Endothelial cell of umbilical vein (primary cell): ENCODE measurements around the gene GPR61. TPM values are rescaled to one million over a fixed set of nuclear protein-coding genes. Genes with fewer than 3 reads are reported as not detected.

Experiments used
- BruUV-seq: library from RNA; stranded (reverse); fragments of 400-500 nt; replicated peaks from 2 replicates; lab custom pipeline; 2021; lab: Mats Ljungman, UMichigan
- CTCF ChIA-PET: fragments of 300-600, 350-600 bp; sonication (Branson Sonifier 250); formaldehyde crosslinking; loops from one replicate; lab custom pipeline; 2021; ENCODE audit warnings: antibody characterized with exemption, inconsistent platforms; lab: Charles Lee
- POLR2A ChIA-PET: fragments of 300-600, 350-600 bp; sonication (Branson Sonifier 250); formaldehyde crosslinking; loops from one replicate; lab custom pipeline; 2021; ENCODE audit warnings: antibody characterized with exemption, inconsistent platforms; lab: Charles Lee
- DNase-seq: peaks from one replicate; pipeline ENCODE4 v3.0.0-alpha.2; 2011; ENCODE audit warnings: low read depth, low spot score
- FAIRE-seq: peaks from 2 replicates; lab custom pipeline; 2011; peaks lifted over from hg19 to GRCh38; lab: Jason Lieb, UNC
- H2AFZ ChIP-seq: 2 replicates; pipeline ENCODE4 v1.6.0; 2012; ENCODE audit warnings: low read depth, low read length, control low read depth, inconsistent platforms
- H3K27ac ChIP-seq: 2 replicates; pipeline ENCODE4 v1.5.1; 2011; ENCODE audit warnings: low read depth, mild to moderate bottlenecking, control low read depth, low read length, moderate library complexity; ENCODE audit not compliant: insufficient read depth
- H3K27me3 ChIP-seq, 2 experiments: 2 replicates each; pipeline versions ENCODE4 v1.6.0 to v1.6.1; 2011; ENCODE audit warnings: low read length in 2 of 2, mixed read lengths in 1 of 2; ENCODE audit not compliant: control insufficient read depth in 2 of 2, insufficient read depth in 2 of 2
- H3K36me3 ChIP-seq, 2 experiments: 2 replicates in 1 of 2; 3 replicates in 1 of 2; pipeline ENCODE4 v1.5.1; 2011; ENCODE audit warnings: low read length in 2 of 2, mild to moderate bottlenecking in 1 of 2, moderate library complexity in 1 of 2; ENCODE audit not compliant: control insufficient read depth in 2 of 2, insufficient read depth in 2 of 2; ENCODE audit errors: extremely low read depth in 1 of 2
- H3K4me1 ChIP-seq: 3 replicates; pipeline ENCODE4 v1.5.1; 2011; ENCODE audit warnings: mild to moderate bottlenecking, low read length; ENCODE audit not compliant: control insufficient read depth, insufficient read depth; ENCODE audit errors: extremely low read depth
- H3K4me2 ChIP-seq: 2 replicates; pipeline ENCODE4 v1.6.1; 2011; ENCODE audit warnings: low read length, control low read depth, mixed read lengths; ENCODE audit not compliant: insufficient read depth
- H3K4me3 ChIP-seq, 3 experiments: fragments of 200-600 bp in 1 of 3; sonication (generic), shearing (Covaris generic) in 1 of 3; replicated peaks in 1 of 3; 2 replicates each; pipeline ENCODE4 v1.5.1; 2011 to 2016; ENCODE audit warnings: control low read depth in 3 of 3, low read length in 3 of 3, mild to moderate bottlenecking in 2 of 3, inconsistent platforms in 1 of 3, low read depth in 1 of 3, moderate library complexity in 1 of 3; ENCODE audit not compliant: insufficient read depth in 1 of 3
- H3K79me2 ChIP-seq: 2 replicates; pipeline ENCODE4 v1.6.0; 2012; ENCODE audit warnings: low read length, inconsistent platforms; ENCODE audit not compliant: control insufficient read depth, insufficient read depth
- H3K9ac ChIP-seq: replicated peaks from 2 replicates; pipeline ENCODE3; 2011; ENCODE audit warnings: low read length, control low read depth; ENCODE audit not compliant: insufficient read depth; ENCODE audit errors: extremely low read depth
- H3K9me1 ChIP-seq: replicated peaks from 3 replicates; pipeline ENCODE4 v1.6.0; 2011; ENCODE audit warnings: mild to moderate bottlenecking, low read length; ENCODE audit not compliant: control insufficient read depth, insufficient read depth; ENCODE audit errors: extremely low read depth
- H3K9me3 ChIP-seq: replicated peaks from 2 replicates; pipeline ENCODE4 v1.5.1; 2012; ENCODE audit warnings: low read length, inconsistent platforms; ENCODE audit not compliant: control insufficient read depth, insufficient read depth
- H4K20me1 ChIP-seq: replicated peaks from 2 replicates; pipeline ENCODE3; 2011; ENCODE audit warnings: mild to moderate bottlenecking, low read length; ENCODE audit not compliant: control insufficient read depth, insufficient read depth; ENCODE audit errors: extremely low read depth
- CTCF ChIP-seq, 2 donors: IDR thresholded peaks; 1 replicate in 1 of 2; 2 replicates in 1 of 2; pipeline ENCODE4 v1.5.1; 2011; ENCODE audit warnings: low read length in 2 of 2, mild to moderate bottlenecking in 2 of 2, moderate library complexity in 2 of 2, control low read depth in 1 of 2, inconsistent platforms in 1 of 2, low read depth in 1 of 2; ENCODE audit not compliant: insufficient read depth in 1 of 2; ENCODE audit errors: extremely low read depth in 1 of 2
- EZH2 ChIP-seq: IDR thresholded peaks from 2 replicates; pipeline ENCODE4 v1.6.1; 2012; ENCODE audit warnings: borderline replicate concordance, low read depth, mild to moderate bottlenecking, moderate library complexity, low read length, inconsistent platforms; ENCODE audit not compliant: severe bottlenecking
- GATA2 ChIP-seq: IDR thresholded peaks from 2 replicates; pipeline ENCODE4 v1.7.0; 2011; ENCODE audit warnings: low read depth, mild to moderate bottlenecking, moderate library complexity, mixed read lengths, low read length; ENCODE audit not compliant: insufficient read length, insufficient read depth
- JUN ChIP-seq: IDR thresholded peaks from 2 replicates; pipeline ENCODE4 v1.6.1; 2011; ENCODE audit warnings: borderline replicate concordance, low read depth; ENCODE audit not compliant: insufficient read length, insufficient read depth
- MYC ChIP-seq: IDR thresholded peaks from one replicate; pipeline ENCODE4 v1.6.1; 2011; ENCODE audit warnings: mild to moderate bottlenecking, low read depth, low read length
- POLR2A ChIP-seq: IDR thresholded peaks from 2 replicates; pipeline ENCODE4 v1.6.1; 2012; ENCODE audit warnings: low read depth, mild to moderate bottlenecking, control low read depth, low read length
- dilution Hi-C: fragments of 300-500 bp; cut with MboI; formaldehyde crosslinking; loops from one replicate; pipeline ENCODE4 v1.15.0; 2019; ENCODE audit warnings: low sequenced_read_pairs; ENCODE audit not compliant: extremely low pct_ligation_motif_present
- intact Hi-C: fragments of 100-400 bp; cut with micrococcal nuclease; formaldehyde crosslinking; loops from one replicate; pipeline ENCODE4 v1.10.0; 2022
- polyA plus RNA-seq, 4 experiments: library from polyadenylated mRNA; depleted of rRNA in 3 of 4; stranded (reverse) in 3 of 4; unstranded in 1 of 4; fragments of >200 nt; gene quantifications; 2 replicates each; pipeline versions ENCODE4 v1.2.1 to v1.2.3, GENCODE V29; 2011 to 2012; ENCODE audit warnings: missing spikeins in 1 of 4
- total RNA-seq: library from RNA; stranded (reverse); gene quantifications from 2 replicates; pipeline ENCODE4 v1.2.3, GENCODE V29; 2021

The GPR61 gene
- total and polyA plus RNA-seq, 2 donors (not counting 3 experiments of a cell fraction or from before 2014, with no cell fraction given): not detected

GRCh38 chr1:109491372-109491771 lies 48.3 kb upstream of the GPR61 start:
- H3K9me3 ChIP-seq: no peaks in the 10 kb centered on the region
- H3K4me1 ChIP-seq: peaks cover 15% of the 10 kb centered on the region
- no TSS peak for BruUV-seq
- H3K27ac ChIP-seq: no peak overlapping the region
- H3K4me3 ChIP-seq: no peak overlapping the region
- peaks cover 2 to 8% of the 10 kb centered on the region in 2 experiments for H3K36me3 ChIP-seq
- no peak overlapping the region for H2AFZ ChIP-seq
- TF ChIP-seq MYC (no peak), CTCF (IDR thresholded peaks at IDR 0.05; ENCODE audit: extremely low read depth in 1 of 2, insufficient read depth in 1 of 2, low read depth in 1 of 2, low read length in 2 of 2) (no peak), EZH2 (no peak), POLR2A (no peak), JUN (no peak), GATA2 (no peak)
- H3K9ac ChIP-seq: no peak overlapping the region
- no peaks in the 10 kb centered on the region for H3K27me3 ChIP-seq
- dilution Hi-C loops (no loop called here), intact Hi-C loops (loop anchor here (2.0 kb wide), 1 partner anchor 41 kb away; no protein-coding TSS in a partner anchor)
- FAIRE-seq (no peak), DNase-seq (no peak)
- ChIA-PET POLR2A (interaction anchor here (1.5 kb wide), 1 partner anchor 41 kb away, joined by 4 read pairs; no protein-coding TSS in a partner anchor), CTCF (interaction anchor here (0.5 to 23.0 kb wide), 17 partner anchors 8 to 493 kb away, joined by 3 to 955 read pairs (median 5); partner anchors contain the start of genes AHCYL1, AMIGO1, GPR61 and PSRC1)
- H3K4me2 ChIP-seq: no peak overlapping the region
- no peaks in the 10 kb centered on the region for H3K9me1 ChIP-seq
- no peaks in the 10 kb centered on the region for H3K79me2 ChIP-seq
- no peaks in the 10 kb centered on the region for H4K20me1 ChIP-seq
